A172 (cell line): ENCODE results near the gene CASP1. TPM values are rescaled to one million over a fixed set of nuclear protein-coding genes. Genes with fewer than 3 reads are reported as not detected.

Source experiments
- DNase-seq: peaks from one replicate; pipeline ENCODE4 v3.0.0-alpha.2; 2015; ENCODE audit warnings: low spot score
- total RNA-seq: library from RNA; depleted of rRNA; stranded (reverse); fragments of >200 nt; shearing (Covaris generic); gene quantifications from 2 replicates; pipeline ENCODE4 v1.2.3, GENCODE V29; 2014; rRNA removed

CASP1 gene
- total RNA-seq, 1 experiment from 2014 or later = 5.1 TPM

- no peak for DNase-seq
Observed at GRCh38 chr11:104984808-104985207, 50.1 kb downstream of the CASP1 start.

GRCh38 chr11:104979839-104980238 lies 55.1 kb downstream of the CASP1 start:
- DNase-seq = no peak

Other genes with a start within 250 kb of the CASP1 start
- not detected in 2 replicates for gene CASP12, start 136.7 kb downstream of the CASP1 start, total RNA-seq
- 64.9 and 89.0 TPM in 2 replicates for gene CASP4, start 66.6 kb downstream of the CASP1 start, total RNA-seq
- gene CASP5, start 12.0 kb downstream of the CASP1 start, total RNA-seq = not detected in 2 replicates
- 16.1 and 26.8 TPM in 2 replicates for gene CARD16, start 10.2 kb upstream of the CASP1 start, total RNA-seq
- not detected in 2 replicates for gene CARD18, start 104.6 kb upstream of the CASP1 start, total RNA-seq